GM21576 (cell line): Measurements from ENCODE around the gene PARPBP.
A peak's percentile ranks its signal among the peaks of the same experiment; 100 is the strongest.
"Not testable (repeated sequence)": the region's sequence is repeated elsewhere in the genome, so short reads cannot be mapped to it uniquely, and the experiment has no call there.

ENCODE experiments used
- ATAC-seq: cut with Tn5 transposase; IDR thresholded peaks from one replicate; pipeline ENCODE4 v1.9.1; 2021; ENCODE audit warnings: mild to moderate bottlenecking, moderate library complexity; ENCODE audit not compliant: unreplicated experiment

PARPBP gene

GRCh38 chr12:102147062-102147587 is 27.1 kb downstream of the PARPBP start:
- ATAC-seq: not testable (repeated sequence)

- ATAC-seq: not testable (repeated sequence)
These were observed 35.2 kb downstream of the PARPBP start for GRCh38 chr12:102155206-102155605.

GRCh38 chr12:102163383-102163782 is 43.4 kb downstream of the PARPBP start:
- ATAC-seq: no peak

DNA sequence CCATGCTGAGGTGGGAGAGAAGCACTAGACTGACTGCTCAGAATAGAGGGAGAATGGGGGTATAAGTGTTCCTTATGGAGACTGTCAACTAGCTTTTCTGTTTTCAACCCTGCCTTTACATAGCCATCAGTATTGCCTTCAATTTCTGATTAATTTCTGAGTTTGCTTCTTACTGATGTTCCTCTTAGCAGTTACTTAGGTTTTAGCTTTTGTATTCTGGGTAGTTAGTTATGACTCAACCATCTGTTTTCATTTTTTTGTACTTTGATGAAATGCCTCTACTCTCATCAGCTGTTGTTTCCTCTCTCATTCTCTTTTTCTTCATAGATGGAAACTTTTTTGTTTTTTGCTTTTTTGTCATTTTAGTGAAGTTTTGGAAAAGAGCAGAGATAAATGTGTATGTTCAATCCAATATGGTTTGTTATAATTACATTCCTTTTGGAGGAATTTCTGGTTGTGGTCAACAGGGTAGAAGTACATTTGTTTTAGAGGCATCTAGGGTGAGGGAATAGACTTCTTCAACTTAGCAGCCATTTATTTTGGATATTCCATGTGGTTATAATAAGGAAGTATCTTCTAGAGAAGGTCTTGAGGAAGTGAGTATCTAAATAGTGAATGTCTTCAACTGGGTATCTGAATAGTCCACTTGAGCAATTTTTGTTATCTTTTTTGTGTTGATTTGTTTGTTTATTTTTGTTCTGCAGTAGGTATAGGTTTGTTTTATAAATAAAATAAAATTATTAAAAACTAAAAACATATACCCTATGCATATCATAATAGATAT is 48.0 kb downstream of the PARPBP start:
- peak; percentile 65 for ATAC-seq

DNA sequence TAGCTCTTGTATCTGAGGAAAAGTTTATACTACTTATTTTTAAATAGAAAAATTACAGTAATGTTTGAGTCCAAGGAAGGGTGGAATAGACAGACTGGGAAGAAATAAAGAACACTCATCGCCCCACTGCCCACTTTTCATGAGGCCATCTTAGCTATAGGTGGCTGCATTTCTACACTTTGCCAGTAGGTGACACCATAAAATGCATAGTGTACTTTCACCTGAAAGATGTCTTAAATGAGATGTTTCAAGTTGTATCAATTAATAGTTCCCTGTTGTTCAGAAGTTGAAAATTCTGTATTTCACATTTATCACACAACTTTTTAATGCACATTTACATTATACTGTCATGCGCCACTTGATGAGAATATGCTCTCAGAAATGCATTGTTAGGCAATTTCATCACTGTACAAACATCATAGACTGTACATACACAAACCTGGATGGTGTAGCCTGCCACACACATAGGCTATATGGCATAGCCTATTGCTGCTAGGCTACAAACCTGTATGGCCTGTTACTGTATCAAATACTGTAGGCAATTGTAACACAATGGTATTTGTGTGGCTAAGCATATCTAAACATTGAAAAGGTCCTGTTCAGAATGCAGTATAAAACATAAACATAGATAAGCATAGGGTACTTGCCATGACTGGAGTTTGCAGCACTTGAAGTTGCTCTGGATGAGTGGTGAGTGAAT is 50.1 kb downstream of the PARPBP start:
- no peak for ATAC-seq

DNA sequence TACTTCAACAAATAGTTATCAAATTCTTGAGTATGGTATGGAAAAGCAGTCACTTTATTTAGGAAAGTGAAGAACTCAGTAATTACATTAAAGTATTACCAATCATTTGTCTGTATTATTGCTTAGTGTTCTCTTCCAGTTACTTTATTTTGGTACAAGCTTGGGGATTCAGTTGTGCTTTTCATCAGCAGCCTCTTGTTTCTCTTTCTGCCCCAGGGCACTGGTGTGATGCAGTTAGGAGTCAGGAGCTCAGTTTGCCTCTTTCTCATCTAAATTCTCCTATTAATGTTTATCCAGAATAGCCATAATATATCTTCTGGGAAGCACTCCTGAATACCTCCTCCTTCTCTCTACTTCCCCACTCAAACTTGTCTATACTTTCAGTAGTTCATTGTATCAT is 52.0 kb downstream of the PARPBP start:
- no peak for ATAC-seq

- no peak for ATAC-seq
These were observed 52.5 kb downstream of the PARPBP start for GRCh38 chr12:102172436-102172835.

- no peak for ATAC-seq
These were observed 54.1 kb downstream of the PARPBP start for GRCh38 chr12:102174117-102174516.

DNA sequence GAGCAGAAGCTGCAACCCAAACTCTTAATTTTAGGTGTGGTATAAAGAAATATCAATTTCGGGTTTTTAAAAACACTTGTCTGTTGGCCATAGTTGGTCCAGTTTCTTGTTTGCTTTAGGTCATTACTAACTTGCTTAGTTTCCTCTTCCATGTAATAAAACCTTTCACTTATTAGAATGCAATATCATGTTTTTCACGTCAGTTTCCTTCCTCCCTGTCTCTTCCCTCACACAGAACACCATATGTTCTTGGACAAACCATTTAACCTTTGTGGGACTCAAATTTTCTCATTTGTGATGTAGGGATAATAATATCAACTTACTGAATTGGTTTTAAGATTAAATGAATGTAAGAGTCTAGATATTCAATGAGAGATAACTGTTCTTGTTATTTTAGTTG is 54.8 kb downstream of the PARPBP start:
- no peak for ATAC-seq

- ATAC-seq: no peak
These were observed 62.7 kb downstream of the PARPBP start for GRCh38 chr12:102182635-102183034.

DNA sequence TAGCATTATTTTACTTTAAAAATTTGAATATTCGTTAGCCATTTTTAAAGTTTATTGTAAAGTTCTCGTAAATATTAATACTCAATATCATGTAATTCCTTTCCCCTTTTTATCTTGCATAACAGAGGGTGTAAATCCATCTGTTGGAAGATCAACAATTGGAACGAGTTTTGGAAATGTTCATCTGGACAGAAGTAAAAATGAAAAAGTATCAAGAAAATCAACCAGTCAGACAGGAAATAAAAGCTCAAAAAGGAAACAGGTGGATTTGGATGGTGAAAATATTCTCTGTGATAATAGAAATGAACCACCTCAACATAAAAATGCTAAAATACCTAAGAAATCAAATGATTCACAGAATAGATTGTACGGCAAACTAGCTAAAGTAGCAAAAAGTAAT is 75.8 kb downstream of the PARPBP start:
- no peak for ATAC-seq

DNA sequence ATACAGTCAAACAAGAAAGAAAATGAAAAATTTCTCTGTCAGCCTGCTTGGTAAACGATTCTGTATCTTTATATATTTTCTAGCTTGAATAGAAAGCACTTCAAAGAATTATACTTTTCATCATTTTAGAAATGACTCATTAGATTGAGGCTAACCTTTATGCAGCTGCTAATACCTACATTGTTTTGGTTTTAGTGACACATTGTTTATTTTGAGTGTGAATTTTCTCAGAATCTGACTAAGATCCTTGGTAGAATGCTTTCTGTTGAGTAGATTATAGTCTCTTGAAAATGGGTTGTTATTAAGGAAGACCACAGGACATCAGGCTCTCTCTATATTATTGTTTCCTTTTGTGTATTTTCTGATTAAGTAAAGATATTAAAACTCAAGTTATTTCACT is 77.8 kb downstream of the PARPBP start, which contains the start of gene PMCH:
TSS of gene PMCH (minus strand) at position 45 of the 400 bp plus-strand sequence. CDS start 63 bp downstream, outside the sequence.
- ATAC-seq: peak; percentile 87

DNA sequence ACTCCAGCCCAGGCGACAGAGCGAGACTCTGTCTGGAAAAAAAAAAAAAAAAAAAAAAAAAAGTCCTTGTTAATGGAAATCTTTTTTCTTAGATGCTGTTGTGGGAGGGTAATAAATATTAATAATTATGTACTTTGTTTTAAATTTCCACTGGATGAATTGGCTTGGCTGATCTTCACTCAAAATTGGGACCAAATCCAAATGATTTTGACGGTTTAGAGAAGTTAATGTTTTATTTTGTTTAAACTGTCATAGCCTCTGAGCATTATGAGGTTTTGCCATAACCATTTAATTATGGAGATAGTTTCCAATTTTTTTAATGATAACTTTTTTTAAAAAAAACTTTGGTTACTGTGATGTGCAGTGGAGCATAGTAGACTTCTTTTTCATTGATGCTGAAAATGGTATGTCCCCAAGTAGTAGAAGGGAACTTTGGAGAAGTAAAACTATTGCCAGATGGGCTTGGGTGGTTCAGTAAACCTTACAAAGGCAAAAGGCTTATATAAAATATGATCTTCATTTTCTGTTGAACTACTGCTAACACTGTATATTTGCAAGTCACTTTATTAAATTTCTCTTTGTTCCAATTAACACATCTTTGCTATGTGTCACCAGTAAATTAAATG is 81.6 kb downstream of the PARPBP start:
- ATAC-seq: no peak

DNA sequence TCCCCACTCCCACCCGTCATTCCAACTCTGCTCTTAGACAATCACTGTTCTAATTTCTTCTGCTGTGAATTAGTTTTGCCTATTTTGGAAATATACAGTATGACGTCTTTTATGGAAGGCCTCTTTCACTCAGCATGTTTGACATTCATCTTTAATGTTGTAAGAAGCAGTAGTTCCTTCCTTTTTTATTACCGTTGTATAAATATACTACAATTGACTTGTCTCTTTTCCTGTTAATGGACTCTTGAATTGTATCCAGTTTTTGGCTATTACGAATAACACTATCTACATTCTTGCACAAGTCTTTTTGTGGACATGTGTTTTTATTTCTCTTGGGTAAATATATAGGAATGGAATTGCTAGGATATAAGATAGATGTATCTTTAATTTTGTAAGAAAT is 82.6 kb downstream of the PARPBP start:
- no peak for ATAC-seq

DNA sequence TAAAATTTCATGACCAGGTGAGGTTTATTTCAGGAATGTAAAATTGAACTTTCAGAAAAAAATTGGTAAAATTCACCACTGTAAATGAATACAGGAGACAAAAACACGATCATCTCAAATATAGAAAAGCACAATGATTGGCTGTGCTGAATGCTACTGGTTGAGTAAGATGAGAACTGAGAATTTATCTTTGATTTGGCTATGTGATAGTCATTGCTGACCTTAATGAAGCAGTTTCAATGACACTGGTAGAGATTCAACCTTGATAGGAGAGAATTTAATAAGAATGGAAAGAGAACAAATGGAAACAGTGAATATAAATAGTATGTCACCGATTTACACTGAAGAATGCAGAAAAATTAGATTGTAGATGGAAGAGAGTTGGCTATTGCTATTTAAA is 84.0 kb downstream of the PARPBP start:
- no peak for ATAC-seq

DNA sequence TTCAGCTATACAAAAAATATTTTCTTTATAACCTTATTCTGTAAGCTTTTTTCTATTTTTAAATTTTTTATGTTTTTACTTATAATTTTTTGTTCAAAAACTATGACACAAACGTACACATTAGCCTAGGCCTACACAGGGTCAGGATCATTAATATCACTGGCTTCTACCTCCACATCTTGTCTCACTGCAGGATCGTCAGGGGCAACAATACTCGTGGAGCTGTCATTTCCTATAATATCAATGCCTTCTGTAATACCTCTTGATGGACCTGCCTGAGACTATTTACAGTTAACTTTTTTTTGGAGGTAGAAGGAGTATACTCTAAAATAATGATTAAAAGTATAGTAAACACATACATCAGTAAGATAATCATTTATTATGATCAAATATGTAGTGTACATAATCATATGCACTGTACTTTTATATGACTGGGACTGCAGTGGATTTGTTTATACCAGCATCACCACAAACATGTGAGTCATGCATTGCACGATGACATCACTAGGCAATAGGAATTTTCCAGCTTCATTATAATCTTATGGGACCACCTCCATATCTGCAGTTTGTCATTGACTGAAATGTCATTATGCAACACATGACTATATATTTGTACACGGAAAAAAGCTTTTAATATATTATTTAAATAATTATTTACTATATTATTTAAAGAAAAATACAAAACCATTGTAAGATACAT is 96.2 kb downstream of the PARPBP start:
- no peak for ATAC-seq

DNA sequence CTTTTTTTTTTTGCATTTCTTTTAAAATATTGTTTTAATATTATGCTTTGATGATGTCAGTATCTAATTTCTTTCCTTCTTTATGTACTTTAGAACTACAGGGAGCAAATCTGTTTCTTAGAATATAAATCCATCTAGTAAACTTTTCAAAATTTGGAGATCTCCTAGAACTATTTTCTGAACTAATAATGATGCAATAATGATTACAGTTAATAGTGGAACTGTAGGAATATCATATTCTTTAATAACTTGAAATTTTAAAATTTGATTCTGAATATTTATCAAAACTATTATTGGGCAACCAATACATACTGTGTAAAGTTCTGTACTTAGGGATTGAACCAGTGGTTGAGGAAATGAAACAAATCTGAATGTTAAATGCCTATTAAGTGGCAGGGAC is 100.8 kb downstream of the PARPBP start:
- ATAC-seq: no peak

DNA sequence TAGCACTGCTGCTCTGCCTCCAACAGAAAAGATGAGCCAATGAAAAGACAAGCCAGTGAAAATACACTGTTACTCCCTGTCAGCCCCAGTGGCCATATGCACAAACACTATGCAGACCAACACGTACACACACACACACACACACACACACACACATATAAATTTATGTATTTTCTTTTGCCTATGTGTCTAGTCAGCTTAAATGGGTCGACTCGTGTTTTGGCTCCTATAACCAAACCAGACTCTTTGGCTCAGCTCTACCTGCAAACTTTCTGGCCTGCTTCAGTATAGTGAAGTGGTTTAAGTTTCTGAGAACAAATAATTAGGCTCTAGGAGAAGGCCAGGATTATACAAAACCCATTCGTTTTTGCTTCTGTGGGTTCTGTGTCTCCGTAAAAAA is 108.0 kb downstream of the PARPBP start:
- ATAC-seq: no peak

DNA sequence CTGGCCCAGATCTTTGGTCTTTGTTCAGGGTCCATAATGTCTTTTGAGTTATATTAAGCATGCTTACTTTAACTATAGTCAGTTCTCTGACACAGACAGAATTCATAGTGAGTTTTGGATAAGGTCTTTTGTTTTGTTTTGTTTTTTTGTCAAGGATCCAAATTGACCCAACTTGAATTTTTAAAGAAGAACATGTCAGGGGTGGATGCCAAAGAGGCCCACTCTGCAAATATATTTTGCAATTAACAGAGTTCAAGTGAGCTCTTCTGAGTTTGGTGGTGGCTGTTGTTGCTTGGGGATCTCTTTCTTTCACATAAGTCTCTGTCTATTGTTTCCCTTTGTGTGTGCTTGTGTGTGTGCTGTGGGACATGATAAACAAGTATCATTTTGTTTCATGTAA is 112.1 kb downstream of the PARPBP start:
- ATAC-seq: no peak

DNA sequence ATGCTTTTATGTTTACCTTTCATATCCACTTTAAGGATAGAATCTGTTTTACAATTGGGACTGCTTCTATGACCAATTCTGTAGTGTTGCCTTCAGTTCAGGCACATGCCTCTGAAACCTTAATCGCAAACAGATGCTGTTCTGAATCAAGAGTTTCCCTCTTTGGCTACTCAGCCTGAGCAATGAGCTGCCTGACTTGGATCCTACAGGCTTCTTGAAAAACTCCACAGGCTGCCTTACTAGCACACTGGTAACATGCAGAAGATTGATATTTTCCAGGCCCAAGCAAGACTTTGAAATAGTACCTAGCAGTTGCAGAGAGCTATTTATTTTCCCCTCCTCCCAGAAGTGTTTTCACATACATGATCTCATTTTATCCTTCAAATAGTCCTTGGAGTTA is 112.5 kb downstream of the PARPBP start:
- no peak for ATAC-seq

DNA sequence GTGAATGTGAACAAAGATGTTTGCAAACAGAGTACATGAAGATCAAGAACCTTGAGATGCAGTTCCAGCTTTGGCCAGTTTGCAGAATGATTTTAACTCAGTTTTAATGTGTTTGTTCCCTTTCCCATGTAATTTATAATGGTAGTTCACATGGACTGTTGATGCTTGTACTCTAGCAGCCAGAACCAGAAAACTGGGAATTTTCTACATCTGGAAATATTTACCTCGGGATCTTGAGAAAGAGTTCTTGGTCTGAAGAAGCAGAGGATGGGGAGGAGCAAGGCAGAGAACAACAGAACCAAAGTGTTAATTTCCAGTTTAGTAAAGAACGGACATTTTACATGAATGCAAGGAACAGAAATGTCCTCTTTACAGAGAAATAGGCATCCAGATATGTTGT is 114.6 kb downstream of the PARPBP start:
- no peak for ATAC-seq
